Heart left ventricle (tissue), 13 donors: ENCODE data around the gene GALNT14.

ENCODE experiments used
- CTCF ChIP-seq, 12 donors: fragments of 200-600 bp; sonication (generic) in 4 of 12; IDR thresholded peaks; one replicate each; pipeline versions ENCODE4 v1.5.0 to v1.8.0; 2018 to 2022; ENCODE audit warnings: antibody characterized with exemption in 12 of 12, mild to moderate bottlenecking in 5 of 12
- POLR2A ChIP-seq, 2 donors: fragments of 450-650 bp; IDR thresholded peaks; one replicate each; pipeline ENCODE4 v1.6.1; 2017; ENCODE audit warnings: antibody characterized with exemption in 2 of 2, mild to moderate bottlenecking in 2 of 2, moderate library complexity in 2 of 2
- donor health status: ischemic (EF 13 %, LVEDD 7.1; RV severe dilation, severe dysfunction).
- donor health status: DM: no; HTN: yes; CAD: no.
- donor health status: DM: no; HTN: no; CAD: no.
- donor health status: ischemic (EF 25% LVEDD 6.9; RV normal size, moderate dysfunction).
- donor health status: ischemic (EF 25% LVEDD 5.7; RV mildly dilated, moderate dysfunction).
- donor health status: ischemic (EF 35%, LVEDD 5.7; RV mildly dilated, moderate dysfunction).
- donor health status: nonischemic (EF 11% LVEDD 7.7; RV severe dilation, severe dysfunction).
- donor health status: DM: yes; HTN: yes; CAD: no.
- donor health status: PGD.
- donor health status: ischemic (EF 29% LVEDD 5.4; RV normal size, mild dysfunction).
- donor health status: nonischemic (EF 23%, LVEDD 6.1; RV moderate dilation, normal function).

DNA sequence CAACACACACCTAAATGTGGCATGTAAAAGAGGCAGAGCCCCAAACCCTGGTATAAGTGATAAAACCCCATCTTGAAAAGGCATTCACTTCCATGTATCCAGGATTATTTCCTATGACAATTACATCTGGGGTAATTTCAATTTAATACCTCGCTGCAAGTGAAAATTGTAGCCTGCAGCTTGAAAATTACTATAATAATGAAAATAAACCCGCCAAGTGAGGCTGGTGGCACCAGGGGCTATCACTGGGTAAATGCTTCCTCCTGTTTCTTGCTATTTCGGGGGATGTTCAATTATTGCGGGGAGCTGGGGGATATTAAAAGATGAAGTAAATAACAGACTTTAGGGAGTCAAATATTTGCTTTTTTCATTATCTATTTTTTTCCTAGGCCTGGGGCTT is 171.5 kb downstream of the GALNT14 start:
- TF ChIP-seq CTCF (IDR thresholded peaks at IDR 0.05) (no peak), POLR2A (IDR thresholded peaks at IDR 0.05) (no peak)
